Neural progenitor cell (in vitro differentiated cells): Measurements from ENCODE around the gene CD74.

ENCODE experiments used
- EZH2phosphoT487 ChIP-seq: fragments of 200-600 bp; sonication (generic); IDR thresholded peaks from 2 replicates; pipeline ENCODE4 v1.6.1; 2017; ENCODE audit warnings: antibody characterized with exemption
- TF ChIP-seq, protein P1 (sequence below): fragments of 200-600 bp; sonication (generic); IDR thresholded peaks from 2 replicates; pipeline ENCODE4 v1.5.1; 2017; ENCODE audit warnings: antibody characterized with exemption, mild to moderate bottlenecking

- no peak for TF ChIP-seq EZH2phosphoT487
- TF ChIP-seq, protein P1, sequence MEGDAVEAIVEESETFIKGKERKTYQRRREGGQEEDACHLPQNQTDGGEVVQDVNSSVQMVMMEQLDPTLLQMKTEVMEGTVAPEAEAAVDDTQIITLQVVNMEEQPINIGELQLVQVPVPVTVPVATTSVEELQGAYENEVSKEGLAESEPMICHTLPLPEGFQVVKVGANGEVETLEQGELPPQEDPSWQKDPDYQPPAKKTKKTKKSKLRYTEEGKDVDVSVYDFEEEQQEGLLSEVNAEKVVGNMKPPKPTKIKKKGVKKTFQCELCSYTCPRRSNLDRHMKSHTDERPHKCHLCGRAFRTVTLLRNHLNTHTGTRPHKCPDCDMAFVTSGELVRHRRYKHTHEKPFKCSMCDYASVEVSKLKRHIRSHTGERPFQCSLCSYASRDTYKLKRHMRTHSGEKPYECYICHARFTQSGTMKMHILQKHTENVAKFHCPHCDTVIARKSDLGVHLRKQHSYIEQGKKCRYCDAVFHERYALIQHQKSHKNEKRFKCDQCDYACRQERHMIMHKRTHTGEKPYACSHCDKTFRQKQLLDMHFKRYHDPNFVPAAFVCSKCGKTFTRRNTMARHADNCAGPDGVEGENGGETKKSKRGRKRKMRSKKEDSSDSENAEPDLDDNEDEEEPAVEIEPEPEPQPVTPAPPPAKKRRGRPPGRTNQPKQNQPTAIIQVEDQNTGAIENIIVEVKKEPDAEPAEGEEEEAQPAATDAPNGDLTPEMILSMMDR, result no peak
Measured at GRCh38 chr5:150374651-150375050, 38.1 kb downstream of the CD74 start.
